Ecto neural progenitor cell (in vitro differentiated cells): ENCODE measurements around the gene COG8.

Source experiments
- DNase-seq: peaks from one replicate; pipeline ENCODE4 v3.0.0-alpha.2; 2018; ENCODE audit warnings: low spot score

Gene COG8

GRCh38 chr16:69345923-69346322 lies 6.6 kb upstream of the COG8 start:
- no peak for DNase-seq

DNA sequence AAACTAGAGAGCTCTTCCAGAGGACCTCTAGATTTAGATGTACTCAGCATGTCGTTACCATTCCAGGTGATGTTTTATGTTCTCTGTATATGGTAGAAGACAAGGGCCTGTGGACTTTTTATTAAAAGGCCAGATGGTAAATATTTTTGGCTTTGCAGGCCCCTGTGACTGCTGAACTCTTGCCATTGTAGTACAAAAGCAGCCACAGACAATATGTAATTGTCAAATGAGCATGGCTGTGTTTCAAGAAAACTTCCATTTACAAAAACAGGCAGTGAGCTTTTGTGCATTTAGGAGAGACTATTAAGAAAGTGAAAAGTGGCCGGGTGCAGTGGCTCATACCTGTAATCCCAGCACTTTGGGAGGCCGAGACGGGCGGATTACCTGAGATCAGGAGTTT lies 4.8 kb upstream of the COG8 start:
- no peak for DNase-seq

DNA sequence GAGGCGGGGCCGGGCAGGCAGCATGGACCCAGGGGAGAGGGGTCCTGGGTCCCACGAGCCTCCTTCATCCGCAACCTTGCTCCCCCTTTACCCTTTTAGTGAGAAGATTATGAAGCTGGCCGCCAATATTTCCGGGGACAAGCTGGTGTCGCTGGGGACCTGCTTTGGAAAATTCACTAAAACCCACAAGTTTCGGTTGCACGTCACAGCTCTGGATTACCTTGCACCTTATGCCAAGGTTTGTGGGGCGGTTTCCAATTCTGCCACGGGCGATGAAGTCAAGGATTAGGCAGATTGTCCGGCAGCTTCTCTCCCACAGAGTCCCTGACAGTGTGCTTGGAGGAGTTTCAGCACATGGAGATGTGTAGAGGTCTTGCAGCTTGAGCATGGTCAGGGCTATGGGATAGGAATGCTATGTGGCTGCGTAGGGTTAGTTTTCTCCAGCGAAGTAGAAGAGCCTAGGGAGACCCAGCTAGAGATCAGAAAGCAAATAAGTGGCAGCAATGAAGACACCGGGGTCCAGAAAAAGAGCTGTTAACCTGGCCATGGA lies 806 bp upstream of the COG8 start:
- DNase-seq = no peak

GRCh38 chr16:69338557-69339288 lies 641 bp downstream of the COG8 start:
- DNase-seq = no peak

DNA sequence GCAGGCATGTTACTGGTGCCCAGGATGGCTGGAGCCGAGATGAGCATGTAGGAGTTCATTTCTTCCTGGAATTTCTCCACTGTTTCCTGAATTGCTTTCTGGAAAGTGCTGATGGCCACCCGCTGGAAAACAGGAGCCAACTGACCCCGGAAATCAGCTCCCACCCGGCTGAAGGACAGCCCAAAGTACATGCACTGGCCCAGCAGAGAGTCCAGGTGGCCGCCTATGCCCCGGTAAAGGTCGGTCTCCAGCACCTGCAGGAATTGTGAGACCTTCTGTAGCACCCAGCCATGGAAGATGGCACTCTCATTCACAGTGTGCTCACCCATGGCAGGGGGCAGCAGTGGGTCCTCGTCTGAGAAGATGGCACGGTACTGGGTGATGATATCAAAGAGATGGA lies 4.7 kb downstream of the COG8 start:
- DNase-seq = no peak

- DNase-seq = peak; percentile 95
Measured at GRCh38 chr16:69330286-69331109, 8.9 kb downstream of the COG8 start, which contains the start of gene PDF. TSS of gene PDF (minus strand) at chr16:69330588. CDS start at chr16:69330570, 18 bp downstream.

DNA sequence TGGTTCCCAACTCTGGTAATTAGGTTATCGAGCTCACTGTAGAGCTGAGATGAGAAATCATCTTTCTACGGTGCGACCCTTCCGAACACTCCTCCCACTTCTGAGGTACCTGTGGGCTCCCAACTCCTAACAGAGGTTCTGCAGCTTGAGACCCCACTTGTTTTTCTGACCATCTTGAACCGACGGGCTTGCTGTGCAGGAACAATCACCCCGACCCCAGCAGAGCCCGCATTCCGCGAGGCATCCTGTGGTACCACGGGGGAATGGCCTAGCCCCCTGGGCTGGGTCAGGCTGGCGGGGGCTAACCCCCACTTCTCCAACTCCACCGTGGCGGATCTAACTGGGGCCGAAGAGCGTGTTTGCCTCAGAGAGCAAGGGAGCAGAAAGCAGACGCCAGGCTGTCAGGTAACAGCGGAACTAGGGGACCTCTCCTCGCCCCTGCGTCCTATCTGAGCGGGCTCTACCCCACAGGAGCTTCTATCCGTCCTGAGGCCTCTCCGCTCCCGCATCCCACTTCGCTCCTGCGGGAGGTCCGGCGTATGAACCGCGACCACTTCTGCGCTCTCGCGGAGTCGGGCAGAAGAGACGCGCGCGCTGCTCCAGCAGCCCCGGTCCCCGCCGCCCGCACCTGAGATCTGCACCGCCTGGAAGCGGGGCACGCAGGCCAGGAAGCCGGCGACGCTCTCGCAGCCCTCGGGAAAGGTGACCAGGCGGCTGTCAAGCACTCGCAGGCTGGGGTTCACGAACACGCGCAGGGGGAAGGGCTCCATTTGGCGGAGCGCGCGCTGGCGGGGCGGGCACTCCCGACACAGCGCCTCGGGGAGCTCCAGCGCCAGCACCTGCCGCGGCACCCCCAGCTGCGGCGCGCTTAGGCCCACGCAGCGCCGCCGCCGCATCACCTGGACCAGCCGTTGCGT lies 9.7 kb downstream of the COG8 start:
- DNase-seq = no peak

DNA sequence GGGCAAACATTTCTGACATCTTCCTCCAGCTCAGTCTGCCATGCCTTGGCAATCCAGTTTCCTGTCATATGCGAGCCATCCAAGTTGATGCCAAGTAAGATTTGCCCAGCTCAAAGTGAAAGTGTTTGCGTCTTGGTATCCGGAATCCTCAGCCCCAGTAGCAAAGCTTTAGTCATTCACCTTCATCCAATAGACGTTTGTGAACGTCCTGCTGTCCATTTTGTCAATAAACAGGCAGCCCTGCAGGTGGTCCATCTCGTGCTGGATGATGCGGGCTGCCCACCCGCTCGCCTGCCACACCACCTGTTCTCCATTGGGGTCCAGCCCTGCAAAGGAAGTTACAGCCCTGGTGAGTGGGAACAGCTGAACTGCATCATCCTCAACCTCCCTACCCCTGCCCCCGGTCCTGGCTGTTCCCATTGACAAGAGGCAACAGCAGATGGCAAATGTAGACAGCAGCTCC lies 10.5 kb downstream of the COG8 start:
- DNase-seq = no peak

DNA sequence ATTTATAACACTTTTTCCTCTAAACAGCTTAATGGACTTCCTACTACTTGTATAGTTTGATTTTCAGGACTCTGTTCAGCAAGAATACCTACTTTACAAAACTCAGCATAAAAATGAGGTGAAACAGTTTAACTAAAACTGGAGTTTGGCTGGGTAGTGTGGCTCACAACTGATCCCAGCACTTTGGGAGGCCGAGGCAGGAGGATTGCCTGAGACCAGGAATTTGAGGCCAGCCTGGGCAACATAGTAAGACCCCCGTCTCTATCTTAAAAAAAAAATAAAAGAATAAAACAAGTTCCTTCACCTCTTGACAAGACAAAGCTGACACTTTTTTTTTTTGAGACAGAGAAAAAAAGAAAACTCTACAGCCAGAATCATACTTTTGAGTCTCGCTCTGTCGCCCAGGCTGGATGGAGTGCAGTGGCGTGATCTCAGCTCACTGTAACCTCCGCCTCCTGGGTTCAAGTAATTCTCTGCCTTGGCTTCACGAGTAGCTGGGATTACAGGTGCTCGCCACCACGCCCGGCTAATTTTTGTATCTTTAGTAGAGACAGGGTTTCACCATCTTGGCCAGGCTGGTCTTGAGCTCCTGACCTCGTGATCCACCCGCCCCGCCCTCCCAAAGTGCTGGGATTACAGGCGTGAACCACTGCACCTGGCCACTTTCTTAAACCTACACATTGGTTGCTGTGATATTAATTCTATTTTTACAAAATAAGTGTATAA lies 11.6 kb downstream of the COG8 start:
- DNase-seq = no peak

DNA sequence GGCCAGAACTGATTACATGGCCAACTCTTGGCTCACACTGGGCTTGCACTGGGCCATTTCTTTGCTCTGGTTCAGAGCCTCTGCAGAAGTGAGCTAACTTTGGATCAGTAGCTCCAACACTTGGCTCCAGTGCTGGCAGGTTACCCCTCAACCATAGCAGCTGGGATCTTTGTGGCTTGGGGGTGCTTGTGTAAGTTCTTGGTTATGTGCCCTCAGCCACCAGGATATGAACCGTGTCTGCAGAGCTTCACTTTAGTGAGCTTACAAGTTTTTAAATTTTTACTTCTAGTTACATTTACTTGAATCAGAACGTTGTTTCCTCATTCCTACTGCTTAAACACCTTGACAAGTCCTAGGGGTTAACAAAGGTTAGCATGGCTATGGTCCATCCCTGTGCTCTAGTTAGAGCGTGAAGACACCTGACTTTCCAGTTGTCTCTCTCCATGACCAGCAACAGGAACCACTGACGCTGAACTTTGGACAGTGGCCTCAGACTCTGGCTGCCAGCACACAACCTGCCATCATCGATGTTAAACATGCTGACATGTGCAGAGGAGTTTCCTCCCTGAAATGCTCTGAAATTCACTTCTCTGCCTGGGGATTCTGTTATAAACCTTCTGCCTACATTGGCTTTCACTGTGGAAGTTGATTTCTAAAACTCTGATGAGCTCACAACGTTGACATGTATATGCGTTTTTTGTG lies 13.0 kb downstream of the COG8 start:
- DNase-seq = no peak

DNA sequence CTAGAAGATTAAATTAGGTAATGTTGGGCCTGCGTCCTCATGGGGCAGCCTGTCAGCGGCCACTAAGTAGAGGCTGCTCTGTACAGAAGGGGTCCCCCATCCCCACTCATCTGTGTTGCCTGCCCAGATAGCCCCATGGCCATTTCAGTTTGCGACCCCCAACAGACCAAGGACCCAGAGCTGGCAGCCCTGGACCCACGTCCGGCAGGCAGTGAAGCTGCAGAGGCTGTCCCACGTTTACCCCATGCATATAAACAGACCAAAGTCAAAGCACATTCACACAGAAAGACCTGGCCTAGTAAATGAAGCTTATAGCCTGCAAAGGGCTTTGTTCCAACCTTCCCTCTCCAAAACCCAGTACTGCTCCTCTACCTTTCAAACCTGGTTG lies 13.6 kb downstream of the COG8 start:
- DNase-seq = no peak

DNA sequence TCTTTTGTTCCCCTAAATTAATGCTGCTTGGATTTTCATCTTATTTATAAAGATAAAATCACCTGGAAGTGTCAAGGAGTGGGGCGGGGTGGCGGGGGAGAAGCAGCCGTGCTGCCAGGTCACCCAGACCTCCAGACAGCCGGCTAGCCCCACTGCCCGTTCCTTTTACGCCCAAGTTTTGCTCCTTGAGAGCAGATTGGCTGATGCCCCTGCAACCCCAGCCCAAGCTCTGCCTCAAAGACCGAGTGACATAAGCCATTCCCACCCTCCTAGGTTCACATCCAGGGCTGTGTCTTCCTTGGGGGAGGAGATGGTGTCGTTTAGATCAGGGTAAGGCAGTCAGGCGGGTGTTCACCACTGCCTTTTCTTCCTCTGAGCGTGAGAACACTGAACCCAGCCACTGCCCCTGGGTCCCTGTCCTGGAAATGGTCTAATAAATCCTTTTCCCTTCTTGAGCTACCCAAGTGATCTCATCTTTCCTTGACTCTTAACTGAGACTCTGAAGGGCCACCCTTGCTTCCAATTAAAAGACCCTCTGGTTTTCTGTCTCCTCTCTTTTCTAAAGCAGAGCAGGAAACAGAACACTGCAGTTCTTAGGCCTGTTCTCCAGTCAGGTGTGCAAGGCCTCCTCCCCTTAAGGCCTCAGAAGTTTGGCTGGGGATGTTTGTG lies 14.6 kb downstream of the COG8 start:
- DNase-seq = no peak

DNA sequence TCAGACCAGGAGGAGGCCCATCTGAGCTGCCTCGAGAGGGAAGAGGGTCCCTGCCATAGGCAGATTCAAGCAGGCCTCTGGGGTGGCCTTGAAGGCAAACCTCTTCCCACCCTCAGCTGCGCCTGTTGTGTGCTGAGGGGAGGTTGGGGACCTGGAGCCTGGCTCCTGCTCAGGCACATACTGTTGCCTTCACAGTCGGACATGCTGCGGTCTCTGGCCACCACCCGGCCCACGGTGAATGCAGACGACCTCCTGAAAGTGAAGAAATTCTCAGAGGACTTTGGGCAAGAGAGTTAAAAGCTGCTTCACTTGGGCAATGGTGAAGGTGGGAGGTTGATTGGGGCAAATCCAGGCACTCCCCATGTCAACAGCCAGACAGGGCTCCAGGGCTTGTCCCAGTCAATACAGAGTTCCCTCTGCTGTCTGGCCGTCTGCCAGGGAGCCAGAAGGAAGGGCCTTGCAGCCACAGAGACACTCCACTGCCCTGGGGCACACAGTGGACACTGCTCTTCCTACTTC lies 15.3 kb downstream of the COG8 start:
- no peak for DNase-seq

DNA sequence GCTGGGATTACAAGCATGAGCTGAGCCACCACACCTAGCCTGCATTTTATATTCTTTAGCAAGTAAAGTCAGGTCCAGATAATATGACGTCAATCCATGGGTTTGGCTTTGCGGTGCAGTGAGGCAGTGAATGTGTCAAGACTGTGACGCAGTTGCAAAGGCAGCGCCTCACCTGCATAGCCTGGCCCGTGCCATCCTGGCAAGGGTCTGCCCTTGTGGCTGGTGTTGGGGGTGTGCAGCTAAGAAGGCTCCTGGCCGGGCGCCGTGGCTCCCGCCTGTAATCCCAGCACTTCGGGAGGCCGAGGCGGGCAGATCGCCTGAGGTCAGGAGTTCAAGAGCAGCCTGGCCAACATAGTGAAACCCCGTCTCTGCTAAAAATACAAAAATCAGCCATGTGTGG lies 15.9 kb downstream of the COG8 start:
- DNase-seq = no peak

GRCh38 chr16:69322343-69322742 lies 17.0 kb downstream of the COG8 start:
- DNase-seq = no peak

GRCh38 chr16:69321080-69321479 lies 18.3 kb downstream of the COG8 start:
- no peak for DNase-seq

DNA sequence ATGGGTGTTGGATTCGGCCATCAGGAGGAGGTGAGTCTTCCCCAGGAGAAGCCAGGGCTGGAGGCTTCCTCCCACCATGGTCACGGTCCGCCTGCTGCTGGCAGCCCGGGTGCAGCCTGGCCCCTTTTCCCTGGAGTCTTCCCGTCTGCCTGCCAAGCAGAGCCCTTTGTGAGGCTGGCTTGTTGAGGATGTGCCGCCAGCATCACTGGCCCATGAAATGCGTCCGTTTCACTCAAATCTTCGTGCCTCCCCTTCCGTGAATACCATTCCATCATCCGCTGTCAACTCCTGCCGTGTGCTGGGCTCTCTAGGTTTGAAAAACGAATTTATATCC lies 18.7 kb downstream of the COG8 start:
- DNase-seq = no peak

- DNase-seq = no peak
Measured at GRCh38 chr16:69319826-69320739, 19.3 kb downstream of the COG8 start.

DNA sequence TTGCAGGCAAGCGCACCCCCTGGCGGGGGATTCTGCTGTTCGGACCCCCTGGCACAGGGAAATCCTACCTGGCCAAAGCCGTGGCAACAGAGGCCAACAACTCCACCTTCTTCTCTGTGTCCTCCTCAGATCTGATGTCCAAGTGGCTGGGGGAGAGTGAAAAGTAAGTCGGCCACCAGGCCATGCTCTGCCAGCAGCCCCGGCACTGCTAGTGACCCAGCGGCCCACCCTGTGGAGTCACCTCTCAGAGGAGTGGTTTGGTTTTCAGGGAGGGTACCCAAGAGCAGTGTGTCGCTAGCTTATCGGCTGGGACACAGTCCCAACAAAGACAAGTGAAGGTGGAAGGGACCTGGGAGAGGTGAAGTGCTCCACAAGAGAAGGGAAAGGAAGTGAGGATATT lies 20.0 kb downstream of the COG8 start:
- no peak for DNase-seq
